Cardiac muscle cell (in vitro differentiated cells and primary cell): ENCODE measurements around the gene SEMA5A. TPM values are rescaled to one million over a fixed set of nuclear protein-coding genes. Genes with fewer than 3 reads are reported as not detected.

Experiments used
- DNase-seq, 2 donors: peaks; one replicate each; pipeline versions ENCODE4 v3.0.0 to v3.0.0-alpha.2; 2010 to 2017; ENCODE audit warnings: low read depth in 1 of 2, low spot score in 1 of 2
- H3K27ac ChIP-seq: fragments of 200-600 bp; sonication (generic); 2 replicates; pipeline ENCODE4 v1.5.1; 2016
- H3K27me3 ChIP-seq: fragments of 200-600 bp; sonication (generic); 2 replicates; pipeline ENCODE4 v1.6.0; 2016; ENCODE audit warnings: control low read depth
- H3K36me3 ChIP-seq: fragments of 200-600 bp; sonication (generic); 2 replicates; pipeline ENCODE4 v1.5.1; 2016; ENCODE audit warnings: control low read depth
- H3K4me1 ChIP-seq: fragments of 200-600 bp; sonication (generic); 2 replicates; pipeline ENCODE4 v1.8.1; 2017; ENCODE audit warnings: low read depth, mild to moderate bottlenecking, mixed run types
- H3K4me3 ChIP-seq: fragments of 200-600 bp; sonication (generic); 2 replicates; pipeline ENCODE4 v1.5.1; 2016; ENCODE audit warnings: mild to moderate bottlenecking
- H3K9me3 ChIP-seq: fragments of 200-600 bp; sonication (generic); 2 replicates; pipeline ENCODE4 v1.5.1; 2017; ENCODE audit warnings: low read depth, mild to moderate bottlenecking, control low read depth
- CTCF ChIP-seq: IDR thresholded peaks from 2 replicates; pipeline ENCODE4 v1.5.1; 2012; ENCODE audit warnings: low read depth, mild to moderate bottlenecking, low read length
- polyA plus RNA-seq: library from polyadenylated mRNA; unstranded; fragments of >200 nt; fragmentation: Nextera tagmentation; extraction: Ambion mirVana; gene quantifications from 2 replicates; pipeline ENCODE4 v1.2.1, GENCODE V29; 2016
- total RNA-seq: library from RNA; depleted of rRNA; stranded (reverse); fragments of >200 nt; gene quantifications from 2 replicates; pipeline ENCODE4 v1.2.3, GENCODE V29; 2016

Gene SEMA5A
- total and polyA plus RNA-seq, 2 experiments from 2014 or later = 15.7 to 16.6 TPM

- Histone ChIP-seq H3K27me3 (no peaks in the 10 kb centered on the region), H3K4me1 (peaks cover 14% of the 10 kb centered on the region), H3K4me3 (no peak overlapping the region), H3K9me3 (no peaks in the 10 kb centered on the region), H3K27ac (no peak overlapping the region), H3K36me3 (no peaks in the 10 kb centered on the region)
- peak in 1 of 2 donors; percentile 33 for DNase-seq
- no peak for TF ChIP-seq CTCF
These were observed 5.1 kb downstream of the SEMA5A start for GRCh38 chr5:9540791-9541190.

GRCh38 chr5:9538504-9538903, 7.4 kb downstream of the SEMA5A start:
- Histone ChIP-seq H3K4me1 (peaks cover 17% of the 10 kb centered on the region), H3K27me3 (no peaks in the 10 kb centered on the region), H3K27ac (no peak overlapping the region), H3K4me3 (no peak overlapping the region), H3K36me3 (no peaks in the 10 kb centered on the region), H3K9me3 (no peaks in the 10 kb centered on the region)
- no peak for DNase-seq
- TF ChIP-seq CTCF = no peak

- H3K27ac ChIP-seq = no peak overlapping the region
- H3K4me3 ChIP-seq = no peak overlapping the region
- H3K4me1 ChIP-seq = peaks cover 17% of the 10 kb centered on the region
- DNase-seq = no peak
- no peaks in the 10 kb centered on the region for H3K36me3 ChIP-seq
- no peaks in the 10 kb centered on the region for H3K9me3 ChIP-seq
- no peak for TF ChIP-seq CTCF
- H3K27me3 ChIP-seq = no peaks in the 10 kb centered on the region
These were observed 8.4 kb downstream of the SEMA5A start for GRCh38 chr5:9537223-9538141.

GRCh38 chr5:9536717-9537116, 9.2 kb downstream of the SEMA5A start:
- H3K9me3 ChIP-seq = no peaks in the 10 kb centered on the region
- H3K36me3 ChIP-seq = no peaks in the 10 kb centered on the region
- no peak overlapping the region for H3K4me3 ChIP-seq
- H3K27me3 ChIP-seq = no peaks in the 10 kb centered on the region
- no peak for TF ChIP-seq CTCF
- H3K4me1 ChIP-seq = peaks cover 17% of the 10 kb centered on the region
- H3K27ac ChIP-seq = no peak overlapping the region
- no peak for DNase-seq

- peak in 1 of 2 donors; percentile 50 for DNase-seq
- Histone ChIP-seq H3K27ac (peak overlapping the region; percentile 21), H3K4me3 (no peak overlapping the region), H3K9me3 (no peaks in the 10 kb centered on the region), H3K36me3 (no peaks in the 10 kb centered on the region), H3K27me3 (no peaks in the 10 kb centered on the region), H3K4me1 (peaks cover 25% of the 10 kb centered on the region)
- TF ChIP-seq CTCF = no peak
These were observed 10.9 kb downstream of the SEMA5A start for GRCh38 chr5:9534881-9535517.
